Activated CD4-positive, CD25-positive, alpha-beta regulatory T cell treated with anti-CD3 and anti-CD28 coated beads, Interleukin-2, amount 50 U/mL, for 24 hours (primary cell): ENCODE data around the gene MAP4K3.
"Not testable (repeated sequence)": the region's sequence is repeated elsewhere in the genome, so short reads cannot be mapped to it uniquely, and the experiment has no call there.

ENCODE experiments used
- ATAC-seq, 2 donors: fragments of 150-1000 bp; cut with Tn5 transposase; one replicate each; pipeline ENCODE4 v1.10.0; 2021; ENCODE audit warnings: mild to moderate bottlenecking in 1 of 2, moderate library complexity in 1 of 2

The MAP4K3 gene

GRCh38 chr2:39408351-39409136 is 28.5 kb downstream of the MAP4K3 start:
- ATAC-seq: peak in 1 of 2 donors; percentile 28

- no peak for ATAC-seq
These were observed 29.4 kb downstream of the MAP4K3 start for GRCh38 chr2:39407516-39408296.

- ATAC-seq: no peak
These were observed 31.7 kb downstream of the MAP4K3 start for GRCh38 chr2:39405364-39405763.

GRCh38 chr2:39403311-39403710 is 33.8 kb downstream of the MAP4K3 start:
- peak in 1 of 2 donors; percentile 10 for ATAC-seq

- no peak for ATAC-seq
These were observed 35.8 kb downstream of the MAP4K3 start for GRCh38 chr2:39401319-39401718.

GRCh38 chr2:39399570-39399969 is 37.5 kb downstream of the MAP4K3 start:
- no peak for ATAC-seq

- no peak for ATAC-seq
These were observed 41.8 kb downstream of the MAP4K3 start for GRCh38 chr2:39395313-39395712.

GRCh38 chr2:39394516-39394961 is 42.5 kb downstream of the MAP4K3 start:
- ATAC-seq: no peak

GRCh38 chr2:39392672-39393071 is 44.4 kb downstream of the MAP4K3 start:
- no peak for ATAC-seq

- ATAC-seq: no peak
These were observed 46.9 kb downstream of the MAP4K3 start for GRCh38 chr2:39390216-39390615.

GRCh38 chr2:39386064-39386463 is 51.0 kb downstream of the MAP4K3 start:
- no peak for ATAC-seq

GRCh38 chr2:39385172-39385571 is 51.9 kb downstream of the MAP4K3 start:
- no peak for ATAC-seq

GRCh38 chr2:39384071-39384470 is 53.0 kb downstream of the MAP4K3 start:
- not testable (repeated sequence) for ATAC-seq

GRCh38 chr2:39383146-39383545 is 53.9 kb downstream of the MAP4K3 start:
- ATAC-seq: no peak

- no peak for ATAC-seq
These were observed 55.4 kb downstream of the MAP4K3 start for GRCh38 chr2:39381653-39382052.

GRCh38 chr2:39380525-39381150 is 56.4 kb downstream of the MAP4K3 start:
- ATAC-seq: no peak

- ATAC-seq: peak; percentile 44 to 55
These were observed 57.2 kb downstream of the MAP4K3 start for GRCh38 chr2:39379643-39380524.

- no peak for ATAC-seq
These were observed 58.1 kb downstream of the MAP4K3 start for GRCh38 chr2:39378968-39379367.

- ATAC-seq: peak in 1 of 2 donors; percentile 66
These were observed 59.7 kb downstream of the MAP4K3 start for GRCh38 chr2:39377226-39377939.

- ATAC-seq: no peak
These were observed 61.2 kb downstream of the MAP4K3 start for GRCh38 chr2:39375917-39376316.

GRCh38 chr2:39373181-39373802 is 63.8 kb downstream of the MAP4K3 start:
- no peak for ATAC-seq
